B cell (primary cell): ENCODE data around the gene TRAPPC1.

Experiments used
- CTCF ChIP-seq: fragments of 200-600 bp; IDR thresholded peaks from one replicate; pipeline ENCODE4 v1.8.0; 2022; ENCODE audit warnings: antibody characterized with exemption, mild to moderate bottlenecking
- EZH2 ChIP-seq: IDR thresholded peaks from 2 replicates; pipeline ENCODE4 v1.6.1; 2012; ENCODE audit warnings: borderline replicate concordance, low read depth, mild to moderate bottlenecking, moderate library complexity, low read length; ENCODE audit not compliant: insufficient read depth, poor library complexity, severe bottlenecking

- TF ChIP-seq EZH2, result no peak
- no peak for TF ChIP-seq CTCF
Measured at GRCh38 chr17:7889166-7889955, 42.4 kb downstream of the TRAPPC1 start.
